GM10266 (cell line): ENCODE results near the gene ATP10D.
A peak's percentile ranks its signal among the peaks of the same experiment; 100 is the strongest.

Experiments used
- DNase-seq: peaks from one replicate; pipeline ENCODE4 v3.0.0; 2012; ENCODE audit errors: extremely low spot score
- CTCF ChIP-seq: IDR thresholded peaks from 2 replicates; pipeline ENCODE4 v1.5.1; 2012; ENCODE audit warnings: mild to moderate bottlenecking, low read depth; ENCODE audit not compliant: control insufficient read depth, insufficient read depth; ENCODE audit errors: missing control alignments

ATP10D gene

GRCh38 chr4:47530801-47531200 lies 45.7 kb downstream of the ATP10D start:
- DNase-seq: no peak
- no peak for TF ChIP-seq CTCF

- DNase-seq: peak; percentile 34
- TF ChIP-seq CTCF: no peak
Observed at GRCh38 chr4:47531241-47531953, 46.3 kb downstream of the ATP10D start.

GRCh38 chr4:47531954-47532321 lies 46.9 kb downstream of the ATP10D start:
- no peak for TF ChIP-seq CTCF
- DNase-seq: no peak

GRCh38 chr4:47532658-47533057 lies 47.6 kb downstream of the ATP10D start:
- DNase-seq: no peak
- no peak for TF ChIP-seq CTCF

GRCh38 chr4:47533689-47534347 lies 48.7 kb downstream of the ATP10D start:
- no peak for DNase-seq
- no peak for TF ChIP-seq CTCF

- no peak for DNase-seq
- no peak for TF ChIP-seq CTCF
Observed at GRCh38 chr4:47534772-47535171, 49.7 kb downstream of the ATP10D start.

GRCh38 chr4:47535567-47536147 lies 50.6 kb downstream of the ATP10D start:
- no peak for DNase-seq
- TF ChIP-seq CTCF: no peak
